Activated CD8-positive, alpha-beta memory T cell treated with anti-CD3 and anti-CD28 coated beads, Interleukin-2, amount 50 U/mL, for 1 hour (primary cell): Measurements from ENCODE around the gene ELL3.
"Not testable (repeated sequence)": the region's sequence is repeated elsewhere in the genome, so short reads cannot be mapped to it uniquely, and the experiment has no call there.

Experiments
- DNase-seq: peaks from one replicate; pipeline ENCODE4 v3.0.0-alpha.2; 2020; ENCODE audit errors: extremely low read depth

The ELL3 gene

DNA sequence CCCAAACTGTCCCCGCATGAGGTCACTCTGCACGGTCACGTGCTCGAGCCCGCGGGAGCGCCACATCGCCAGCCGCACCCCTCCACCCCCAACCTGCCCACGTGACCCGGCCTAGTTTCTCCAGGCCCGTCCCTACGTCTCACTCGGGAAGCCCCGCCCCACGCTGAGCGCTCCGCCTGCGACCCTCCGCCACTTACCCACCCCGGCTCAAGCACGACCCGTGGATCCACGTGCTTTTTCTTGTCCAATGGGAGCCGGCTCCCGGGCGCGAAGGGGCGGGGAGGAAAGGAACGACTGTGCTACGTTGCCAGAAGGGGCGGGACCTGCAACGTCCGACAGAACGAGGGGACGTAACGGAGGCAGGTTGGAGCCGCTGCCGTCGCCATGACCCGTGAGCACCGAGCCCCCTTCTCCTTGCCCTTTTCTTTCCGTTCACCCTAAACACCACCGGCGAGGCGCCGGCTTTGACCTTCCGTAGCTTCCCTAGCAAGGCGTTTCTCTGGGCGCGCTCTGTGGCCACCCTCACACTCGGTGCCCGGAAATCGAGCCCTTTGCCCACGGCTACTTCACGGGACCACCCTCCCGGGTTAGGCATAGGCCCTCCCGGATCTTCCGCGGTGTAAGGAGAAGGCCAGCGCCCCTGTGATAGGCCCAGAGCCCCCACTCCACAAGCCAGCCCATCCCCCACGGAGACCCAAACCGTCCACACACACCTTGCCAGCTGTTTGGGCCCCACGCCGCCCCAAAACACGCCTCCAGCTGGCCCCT, 15.4 kb upstream of the ELL3 start, which contains the start of gene SERF2:
SERF2 (plus strand) TSS at position 328 of the 768 bp plus-strand sequence; CDS start at position 385, 57 bp downstream.
- peak; percentile 98 for DNase-seq

DNA sequence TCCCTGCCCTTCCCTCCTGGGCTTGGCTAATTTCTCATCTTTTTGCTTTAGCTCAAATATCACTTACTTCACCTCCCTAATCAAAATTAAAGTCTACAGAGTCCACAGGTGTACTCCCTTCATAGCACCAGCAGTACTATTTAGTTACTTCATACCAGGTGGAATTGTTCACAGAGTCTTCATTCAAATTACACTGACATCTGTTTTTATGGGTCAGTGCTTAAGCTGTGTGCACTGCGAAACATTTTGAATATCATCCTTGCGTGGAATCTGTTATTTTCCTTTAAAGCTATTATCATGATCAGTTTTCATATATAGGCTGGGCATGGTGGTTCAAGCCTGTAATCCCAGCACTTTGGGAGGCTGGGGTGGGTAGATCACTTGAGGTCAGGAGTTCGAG, 12.6 kb upstream of the ELL3 start:
- DNase-seq = no peak

DNA sequence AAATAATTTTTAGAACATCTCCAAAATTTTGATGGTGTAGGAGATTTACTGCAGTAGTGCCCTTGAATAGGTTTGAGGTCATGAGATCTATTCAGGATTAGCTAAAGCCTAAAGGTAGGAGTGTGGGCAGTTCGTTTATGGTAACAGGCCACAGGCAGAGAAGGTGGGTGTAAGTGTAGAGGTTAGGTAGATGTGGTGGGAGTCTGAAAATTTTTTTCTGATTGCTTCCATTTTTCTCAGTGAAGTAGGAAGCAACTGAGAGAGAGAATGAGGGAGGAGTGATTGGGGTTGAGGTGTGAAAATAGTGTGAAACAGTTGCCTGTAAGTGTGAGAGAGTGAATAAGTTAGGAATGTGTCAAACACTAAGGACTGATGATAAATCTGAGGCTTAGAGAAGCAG, 2.2 kb upstream of the ELL3 start:
- no peak for DNase-seq

DNA sequence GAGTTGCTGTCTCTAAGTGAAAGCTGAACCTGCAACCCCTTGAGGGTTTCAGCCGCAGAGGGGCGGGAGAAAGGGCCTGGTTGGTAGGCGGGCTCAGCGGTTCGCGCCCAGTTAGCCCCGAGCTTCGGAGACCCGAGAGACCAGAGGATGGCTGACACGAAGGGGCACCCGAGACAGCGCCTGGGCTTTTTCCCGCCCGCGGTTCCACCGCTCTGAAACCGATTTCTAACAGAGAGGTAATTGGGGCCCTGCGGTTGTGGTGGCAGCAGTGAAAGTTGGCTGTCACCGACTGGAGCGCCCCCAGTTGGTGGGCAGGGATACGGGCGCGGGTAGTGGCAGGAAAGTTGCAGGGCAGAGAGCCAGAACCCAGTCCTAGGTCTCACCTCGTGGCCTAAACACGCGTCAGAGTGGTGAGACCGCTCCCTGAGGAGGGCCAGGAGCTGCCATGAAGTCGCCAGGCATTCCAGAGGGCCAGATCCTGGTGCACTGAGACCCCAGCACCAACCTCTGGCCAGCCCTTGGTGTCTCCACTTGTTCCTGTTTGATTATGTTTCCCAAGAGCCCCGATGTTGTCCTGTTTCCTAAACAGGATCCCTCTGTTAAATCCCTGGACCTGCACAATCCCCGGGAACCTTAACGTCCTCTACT, 625 bp upstream of the ELL3 start:
- DNase-seq = peak; percentile 43

DNA sequence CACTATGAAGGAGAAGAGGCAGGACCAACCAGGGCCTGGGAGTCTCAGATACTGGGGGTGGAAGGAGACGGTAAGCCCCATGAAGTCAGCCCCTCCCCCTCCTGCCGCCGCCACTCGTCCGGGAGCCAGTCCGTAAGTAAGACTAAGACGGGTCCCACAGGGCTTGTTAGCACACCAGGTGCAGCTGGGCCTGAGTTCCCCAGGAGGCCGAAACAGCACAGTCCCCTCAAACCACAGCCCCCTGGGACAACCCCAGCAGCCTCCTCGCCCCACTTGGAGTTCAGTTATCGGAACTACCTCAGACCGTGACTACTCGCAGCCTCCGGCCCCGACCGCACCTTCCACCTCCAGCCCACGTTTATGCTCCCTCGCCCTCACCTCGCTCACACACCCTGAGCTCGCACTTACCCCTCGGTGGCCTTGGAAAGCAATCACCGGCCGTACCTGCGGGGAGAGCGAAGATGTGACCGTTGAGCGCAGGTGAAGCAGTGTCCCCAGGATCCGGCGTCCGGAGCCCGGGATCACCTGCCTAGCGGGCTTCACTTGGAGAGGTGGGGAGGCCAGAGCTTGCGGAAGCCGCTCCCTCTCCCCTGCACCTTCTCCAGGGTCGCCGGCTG, 557 bp downstream of the ELL3 start:
- DNase-seq = no peak

DNA sequence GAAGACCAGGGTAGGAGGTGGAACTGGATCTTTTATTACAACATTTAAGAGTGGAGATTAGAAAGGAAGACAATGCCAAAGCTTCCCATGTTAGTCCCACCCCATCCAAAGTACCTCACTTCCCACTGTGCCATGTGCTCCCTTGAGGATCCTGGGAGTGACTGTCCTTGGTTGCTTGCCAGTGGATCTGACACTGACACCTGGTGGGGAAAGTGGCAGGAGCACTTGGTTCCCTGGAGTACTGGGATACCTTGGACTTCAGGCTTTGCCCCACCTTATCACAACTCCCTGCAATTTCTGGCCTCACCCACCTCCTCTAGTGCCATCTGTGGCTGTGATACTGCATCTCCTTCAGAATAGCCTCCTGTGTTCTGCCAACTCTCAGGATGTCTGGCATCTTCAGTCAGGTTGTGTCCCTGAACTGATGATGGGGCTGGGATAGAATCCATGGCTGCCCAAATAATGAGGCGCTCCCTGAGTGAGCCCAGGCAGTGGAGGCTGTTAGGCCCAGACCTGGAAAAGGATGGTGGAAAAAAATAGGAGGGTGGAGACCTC, 1.3 kb downstream of the ELL3 start:
- DNase-seq = no peak

DNA sequence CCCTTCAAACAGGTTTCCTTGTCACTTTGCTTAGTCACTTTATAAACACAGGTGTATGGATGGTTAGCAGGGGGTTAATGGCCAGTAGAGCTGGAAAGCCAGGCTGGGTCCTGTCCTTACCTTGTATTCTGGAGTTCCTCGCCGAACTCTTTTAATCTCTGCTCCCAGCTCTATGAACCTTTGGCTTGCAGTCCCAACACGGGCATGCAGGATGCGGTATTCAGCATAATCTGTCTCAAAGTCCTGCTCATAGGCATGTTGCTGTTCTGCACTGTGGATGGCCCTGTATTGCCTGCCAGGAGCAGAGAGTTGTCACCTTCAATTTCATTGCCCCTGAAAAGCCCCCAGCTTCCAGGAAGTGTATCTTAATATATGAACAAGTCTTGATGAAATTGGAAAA, 2.7 kb downstream of the ELL3 start:
- no peak for DNase-seq

DNA sequence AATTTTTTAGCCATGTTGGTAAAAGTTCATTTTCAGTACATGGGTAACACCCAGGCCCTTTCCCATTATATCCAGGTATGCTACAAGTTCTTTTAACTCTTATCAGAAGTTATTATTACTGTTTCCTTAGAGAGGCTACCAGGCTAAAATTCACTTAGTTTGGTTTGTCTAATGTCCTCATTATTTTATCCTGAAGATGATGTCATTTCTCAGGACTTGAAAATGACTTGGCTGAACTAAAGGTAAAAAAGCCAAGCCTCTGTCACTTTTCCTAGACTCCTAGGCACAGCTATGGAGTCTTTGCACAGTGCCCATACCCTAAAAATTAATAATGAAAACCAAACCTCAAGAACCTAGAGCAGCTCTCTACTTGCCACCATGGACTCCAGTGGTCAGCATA, 4.1 kb downstream of the ELL3 start:
- DNase-seq = no peak

DNA sequence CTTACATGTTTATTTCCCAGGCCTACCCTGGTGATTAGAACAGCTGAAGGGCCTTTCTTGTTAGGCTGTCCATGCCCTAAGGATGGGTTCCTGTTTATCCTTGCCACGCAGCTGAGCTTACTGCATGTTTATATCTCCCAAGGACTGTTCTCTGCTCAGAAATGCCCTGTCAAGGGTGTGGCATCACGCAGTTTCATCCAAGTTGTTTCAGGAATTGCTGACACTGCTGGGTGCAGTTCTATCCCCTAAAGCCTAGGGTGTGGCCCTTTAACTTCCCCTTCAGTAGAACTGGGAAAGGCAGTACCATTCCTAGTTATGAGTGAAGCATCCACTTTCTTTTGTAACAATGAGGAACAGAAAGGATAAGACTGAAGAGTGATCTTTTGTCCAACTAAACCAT, 5.0 kb downstream of the ELL3 start:
- no peak for DNase-seq

DNA sequence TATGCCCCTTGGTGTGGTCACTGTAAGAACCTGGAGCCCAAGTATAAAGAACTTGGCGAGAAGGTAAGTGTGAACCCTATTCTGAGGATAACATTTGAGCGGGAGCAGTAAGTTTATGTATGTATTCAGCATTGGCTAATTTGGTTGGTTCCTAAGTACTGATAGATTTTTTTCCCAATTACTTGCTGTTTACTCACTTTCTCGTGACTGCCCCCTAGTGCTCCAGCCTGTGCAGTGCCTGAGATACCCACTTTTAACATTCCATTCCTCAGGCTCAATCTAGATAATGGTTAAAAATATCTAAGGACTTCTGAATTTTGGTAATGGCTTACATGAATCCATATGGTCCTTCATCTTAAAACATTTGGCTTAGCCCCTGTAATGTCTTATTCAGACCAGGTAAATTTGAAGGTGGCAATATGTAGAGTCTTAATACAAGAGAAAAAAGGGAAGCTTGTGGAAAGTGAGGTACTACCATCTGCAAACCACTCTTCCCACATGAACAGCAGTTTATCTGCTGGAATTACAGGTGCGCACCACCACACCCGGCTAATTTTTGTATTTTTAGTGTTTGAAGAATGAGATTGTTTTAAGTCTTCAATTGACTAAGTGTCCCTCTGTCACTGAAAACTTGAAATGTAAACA, 7.1 kb downstream of the ELL3 start:
- DNase-seq = no peak

DNA sequence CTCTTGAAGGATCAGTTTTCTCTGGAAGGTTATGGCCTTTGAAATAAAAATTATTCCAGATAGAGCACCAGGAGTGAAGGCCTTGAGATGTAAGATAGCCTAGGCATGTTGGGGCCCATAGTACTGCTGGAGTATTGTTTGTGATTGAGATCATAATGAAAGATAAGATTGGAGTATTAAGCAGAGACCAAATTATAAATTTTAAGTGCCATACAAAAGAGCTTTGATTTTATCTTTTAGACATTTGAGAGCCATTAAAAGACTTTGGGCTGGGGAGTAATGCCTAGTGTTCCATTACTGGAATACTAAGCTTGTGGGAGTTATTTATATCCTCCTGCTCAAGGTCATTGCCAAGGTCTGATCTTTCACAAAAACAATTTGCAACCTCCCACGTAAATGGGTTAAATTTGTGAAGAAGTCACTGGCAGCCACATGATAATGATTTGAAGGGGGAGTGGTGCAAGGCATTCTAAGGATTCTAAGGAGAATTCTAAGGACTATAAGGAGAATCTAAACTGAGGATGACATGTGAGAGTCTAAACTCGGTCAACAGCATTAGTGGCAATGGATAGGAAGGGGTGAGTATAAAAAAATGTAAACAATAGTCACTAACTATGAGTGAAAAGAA, 12.8 kb downstream of the ELL3 start:
- no peak for DNase-seq

DNA sequence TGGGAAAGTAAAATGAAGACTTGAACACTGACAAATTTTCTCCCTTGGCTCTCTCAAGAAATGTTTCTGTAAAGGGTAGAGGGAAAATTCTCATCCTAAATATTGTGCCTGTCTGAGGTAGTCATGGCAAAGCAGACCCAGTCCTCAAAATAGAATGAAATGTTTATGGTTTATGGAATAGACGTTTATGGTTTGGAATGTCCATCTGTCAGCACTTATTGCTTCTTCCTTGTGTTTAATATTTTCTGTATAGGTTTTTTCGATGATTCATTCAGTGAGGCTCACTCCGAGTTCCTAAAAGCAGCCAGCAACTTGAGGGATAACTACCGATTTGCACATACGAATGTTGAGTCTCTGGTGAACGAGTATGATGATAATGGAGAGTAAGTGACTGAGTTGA, 13.9 kb downstream of the ELL3 start:
- DNase-seq = no peak

DNA sequence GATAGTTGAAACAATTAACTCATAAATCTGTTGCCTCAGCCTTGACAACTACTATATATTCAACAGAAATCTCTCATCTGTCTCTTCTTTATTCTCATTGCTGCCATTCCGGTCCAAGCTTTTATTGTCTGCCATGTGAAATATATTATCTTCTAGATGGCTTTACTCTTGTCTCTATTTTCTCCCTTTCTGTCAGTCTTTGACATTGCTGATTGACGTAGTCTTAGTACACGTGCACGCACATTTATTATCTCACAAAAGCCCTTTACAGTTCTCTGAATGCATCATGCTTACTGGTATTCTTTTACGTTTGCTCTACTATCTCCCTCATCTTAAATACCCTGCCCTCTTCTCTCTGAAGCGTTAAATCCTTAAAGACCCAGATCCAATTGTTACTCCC, 24.9 kb downstream of the ELL3 start:
- no peak for DNase-seq

DNA sequence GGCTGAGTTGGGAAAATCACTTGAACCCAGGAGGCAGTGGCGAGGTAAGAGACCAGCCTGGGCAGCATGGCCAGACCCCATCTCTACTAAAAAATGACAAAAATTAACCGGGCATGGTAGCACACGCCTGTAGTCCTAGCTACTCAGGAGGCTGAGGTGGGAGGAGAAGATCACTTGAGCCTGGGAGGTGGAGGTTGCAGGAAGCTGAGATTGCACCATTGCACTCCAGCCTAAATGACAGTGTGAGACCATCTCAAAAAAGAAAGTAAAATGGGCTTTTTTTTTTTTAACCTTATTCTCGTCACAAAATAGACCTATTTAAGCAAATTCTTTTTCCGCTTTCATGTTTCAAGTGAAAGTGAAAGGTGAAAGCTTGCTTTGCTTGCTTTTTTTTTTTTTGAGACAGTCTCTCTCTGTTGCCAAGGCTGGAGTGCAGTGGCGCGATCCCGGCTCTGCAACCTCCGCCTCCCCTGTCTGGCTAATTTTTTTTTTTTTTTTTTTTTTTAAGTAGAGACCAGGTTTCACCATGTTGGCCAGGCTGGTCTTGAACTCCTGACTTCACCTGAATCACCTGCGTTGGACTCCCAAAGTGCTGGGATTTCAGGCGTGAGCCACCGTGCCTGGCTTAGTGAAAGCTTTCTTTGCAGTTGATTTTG, 26.9 kb downstream of the ELL3 start:
- no peak for DNase-seq

DNA sequence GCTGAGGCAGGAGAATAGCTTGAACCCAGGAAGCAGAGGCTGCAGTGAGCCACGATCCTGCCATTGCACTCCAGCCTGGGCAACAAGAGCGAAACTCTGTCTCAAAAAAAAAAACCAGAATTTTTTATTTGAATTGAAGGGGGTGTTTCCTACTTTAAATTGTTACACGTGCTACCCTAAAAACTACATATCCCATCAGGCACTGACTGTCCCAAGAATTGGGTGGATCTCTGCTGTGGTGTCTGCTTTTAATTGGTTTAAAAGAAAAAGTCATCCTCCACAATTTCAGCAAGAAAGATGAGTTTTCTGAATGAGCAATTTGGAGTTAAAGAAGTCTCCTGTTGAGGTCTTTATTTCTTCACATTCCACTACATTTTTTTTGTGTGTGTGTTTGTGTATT, 28.4 kb downstream of the ELL3 start:
- DNase-seq = no peak

DNA sequence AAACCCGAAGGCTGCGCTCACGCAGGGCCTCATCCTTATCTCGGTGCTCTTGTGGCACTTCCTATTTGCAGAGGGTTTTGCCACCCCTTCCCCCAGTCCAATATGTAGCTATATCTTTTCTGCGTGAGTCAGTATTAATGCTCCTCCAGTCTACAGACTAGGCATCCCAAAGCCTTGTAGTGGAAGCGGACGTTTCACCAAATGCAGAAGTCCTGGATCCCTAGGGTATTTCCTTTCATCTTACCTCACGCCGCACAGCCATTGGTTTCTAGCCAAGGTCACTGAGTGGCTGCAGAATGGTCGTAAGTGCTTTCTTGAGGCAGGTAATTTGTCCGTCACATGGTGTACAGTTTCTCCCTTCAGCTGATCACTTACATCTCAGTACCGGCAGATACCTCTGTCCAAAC, 29.9 kb downstream of the ELL3 start:
- DNase-seq = not testable (repeated sequence)

DNA sequence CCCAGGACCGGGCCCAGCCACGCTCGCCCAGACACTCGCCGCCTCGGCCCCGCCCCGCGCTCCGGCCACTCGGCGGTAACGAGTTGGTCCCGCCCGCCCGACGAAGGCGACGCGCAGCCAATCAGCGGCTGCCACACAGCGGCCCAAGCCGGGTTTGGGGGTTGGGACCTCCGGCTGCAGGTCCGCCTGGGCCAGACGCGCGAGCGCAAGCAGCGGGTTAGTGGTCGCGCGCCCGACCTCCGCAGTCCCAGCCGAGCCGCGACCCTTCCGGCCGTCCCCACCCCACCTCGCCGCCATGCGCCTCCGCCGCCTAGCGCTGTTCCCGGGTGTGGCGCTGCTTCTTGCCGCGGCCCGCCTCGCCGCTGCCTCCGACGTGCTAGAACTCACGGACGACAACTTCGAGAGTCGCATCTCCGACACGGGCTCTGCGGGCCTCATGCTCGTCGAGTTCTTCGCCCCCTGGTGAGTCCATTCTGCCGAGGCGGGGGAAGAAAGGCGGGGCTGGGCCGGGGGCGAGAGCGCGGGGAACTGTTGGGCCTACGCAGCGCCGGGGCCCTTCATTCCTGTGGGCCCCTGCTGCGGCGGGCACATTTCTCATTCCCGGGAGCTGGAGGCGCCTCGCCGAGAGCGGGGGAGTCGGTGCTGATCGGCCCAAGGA, 30.4 kb downstream of the ELL3 start, which contains the start of gene PDIA3:
PDIA3 (plus strand) TSS at position 194 of the 658 bp plus-strand sequence; CDS start at position 296, 102 bp downstream.
- DNase-seq = peak; percentile 45

DNA sequence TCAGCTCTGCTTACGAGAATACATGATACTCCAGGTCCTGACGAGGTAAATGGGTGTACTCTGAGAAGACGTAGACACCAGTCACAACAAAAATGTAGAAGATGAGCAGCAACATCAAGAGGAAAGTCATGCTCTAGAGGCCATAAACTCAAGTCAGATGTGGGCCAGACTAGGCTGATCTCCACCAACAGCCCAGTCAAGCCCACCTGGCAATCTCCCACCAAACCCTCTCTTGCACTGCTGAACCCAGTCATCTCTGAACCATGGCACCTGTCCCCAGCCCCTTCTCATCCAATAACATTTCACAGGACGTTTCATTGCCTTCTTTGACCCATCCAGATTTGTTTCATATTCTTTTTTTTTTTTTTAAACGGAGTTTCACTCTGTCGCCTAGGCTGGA, 41.4 kb downstream of the ELL3 start:
- DNase-seq = no peak

DNA sequence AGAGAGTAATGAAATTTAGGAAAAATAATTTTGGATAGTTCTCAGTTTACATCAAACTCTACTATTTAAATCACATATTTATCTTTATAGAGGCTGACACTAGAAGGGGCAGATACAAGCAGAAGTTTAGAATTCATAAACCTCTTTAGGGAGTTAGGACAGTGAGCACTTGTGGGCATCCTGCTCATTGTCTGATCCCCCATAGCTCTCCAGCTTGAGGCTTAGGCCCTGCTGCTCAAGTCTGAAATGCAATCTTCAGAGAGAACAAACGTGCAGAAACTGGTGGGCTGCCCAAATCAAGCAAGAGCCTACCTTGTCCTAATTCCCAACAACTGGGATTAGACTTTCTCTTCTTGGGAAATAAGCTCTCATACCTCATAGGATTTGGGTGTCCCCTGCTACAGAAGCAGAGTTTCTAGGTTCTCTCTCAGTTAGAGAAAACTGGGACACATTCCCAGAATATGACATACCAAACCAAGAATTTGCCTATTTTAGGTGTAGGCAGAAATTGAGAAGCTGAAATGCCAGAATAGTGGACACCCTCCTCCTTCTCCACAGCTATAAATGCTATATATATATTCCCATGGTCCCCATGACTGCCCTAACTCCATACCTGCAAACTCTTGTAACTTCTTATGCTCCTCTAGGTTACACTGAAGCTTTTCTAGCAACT, 48.6 kb downstream of the ELL3 start:
- DNase-seq = not testable (repeated sequence)

DNA sequence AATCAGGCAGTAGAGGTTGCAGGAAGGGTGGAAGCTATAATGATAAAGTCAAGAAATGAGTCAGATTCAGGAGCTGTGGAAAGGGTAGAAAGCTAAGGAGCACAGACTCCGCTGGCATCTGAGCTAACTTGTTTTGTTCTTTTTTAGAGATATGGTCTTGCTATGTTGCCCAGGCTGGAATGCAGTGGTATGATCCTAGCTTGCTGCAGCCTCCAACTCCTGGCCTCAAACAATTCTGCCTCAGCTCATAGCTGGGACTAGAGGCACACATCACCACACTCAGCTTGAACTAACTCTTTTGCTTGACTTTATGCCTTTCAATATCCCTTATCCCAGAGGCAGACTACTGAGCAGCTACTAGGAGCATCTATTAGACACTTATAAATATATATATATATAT, 50.5 kb downstream of the ELL3 start:
- not testable (repeated sequence) for DNase-seq
